Muscle of leg (tissue), 11 donors: ENCODE measurements around the gene CST2. TPM values are rescaled to one million over a fixed set of nuclear protein-coding genes. Genes with fewer than 3 reads are reported as not detected.

Source experiments
- DNase-seq: peaks from one replicate; pipeline ENCODE4 v3.0.0; 2013
- H3K27ac ChIP-seq: one replicate; pipeline ENCODE4 v1.5.1; 2013; ENCODE audit warnings: mild to moderate bottlenecking, low read length, control low read depth
- H3K27me3 ChIP-seq: one replicate; pipeline ENCODE4 v1.6.1; 2013; ENCODE audit warnings: low read length; ENCODE audit not compliant: control insufficient read depth, insufficient read depth
- H3K36me3 ChIP-seq: one replicate; pipeline ENCODE4 v1.6.1; 2013; ENCODE audit warnings: low read length; ENCODE audit not compliant: control insufficient read depth, insufficient read depth
- H3K4me1 ChIP-seq: one replicate; pipeline ENCODE4 v1.6.1; 2013; ENCODE audit warnings: low read length; ENCODE audit not compliant: control insufficient read depth, insufficient read depth
- H3K4me3 ChIP-seq: one replicate; pipeline ENCODE4 v1.5.1; 2013; ENCODE audit warnings: low read length, control low read depth
- H3K9me3 ChIP-seq: replicated peaks from 2 replicates; pipeline ENCODE4 v1.6.1; 2013; ENCODE audit warnings: low read depth, low read length; ENCODE audit not compliant: control insufficient read depth
- WGBS: methylation state at CpG from one replicate; pipeline ENCODE4 v1.1.5; 2013; ENCODE audit warnings: missing lambda C conversion rate; ENCODE audit not compliant: insufficient coverage; 5-methylcytosine and 5-hydroxymethylcytosine counted together
- polyA plus RNA-seq, 8 donors: library from polyadenylated mRNA; unstranded; fragments of 120-200 nt; gene quantifications; one replicate each; pipeline versions ENCODE4 v1.2.1 to v1.2.3, GENCODE V29; 2013; ENCODE audit warnings: inconsistent platforms in 1 of 8, low replicate concordance in 1 of 8; ENCODE audit not compliant: insufficient read length in 8 of 8, insufficient read depth in 1 of 8
- total RNA-seq: library from RNA; stranded (reverse); fragments of 120-200 nt; gene quantifications from one replicate; pipeline ENCODE4 v1.2.4, GENCODE V29; 2013

CST2 gene
- total and polyA plus RNA-seq, 9 donors, result not detected

GRCh38 chr20:23776067-23776771 is 50.3 kb downstream of the CST2 start:
- WGBS, result 57% methylated on average over 3 of the region's 14 CpGs
- Histone ChIP-seq H3K27me3 (no peaks in the 10 kb centered on the region), H3K4me1 (no peaks in the 10 kb centered on the region)

GRCh38 chr20:23774081-23774480 is 52.4 kb downstream of the CST2 start:
- Histone ChIP-seq H3K36me3 (no peaks in the 10 kb centered on the region), H3K4me3 (no peak overlapping the region), H3K27ac (no peak overlapping the region), H3K9me3 (no peaks in the 10 kb centered on the region), H3K27me3 (no peaks in the 10 kb centered on the region), H3K4me1 (no peaks in the 10 kb centered on the region)
- WGBS, result 93% methylated on average over 5 of the region's 7 CpGs
- DNase-seq, result no peak

More at GRCh38 chr20:23776067-23776771, 50.3 kb downstream of the CST2 start:
- Histone ChIP-seq H3K27ac (no peak overlapping the region), H3K9me3 (no peaks in the 10 kb centered on the region), H3K4me3 (no peak overlapping the region), H3K36me3 (no peaks in the 10 kb centered on the region)
- no peak for DNase-seq

Other genes with a start within 250 kb of the CST2 start
- gene CST9, start 220.8 kb downstream of the CST2 start, total RNA-seq, result not detected
- not detected for gene CST9, start 220.8 kb downstream of the CST2 start, polyA plus RNA-seq
- 70.0 TPM for gene CST3, start 188.8 kb downstream of the CST2 start, total RNA-seq
- gene CST3, start 188.8 kb downstream of the CST2 start, polyA plus RNA-seq, result 100 to 1,000 TPM in 7 of 8 donors, 10 to 100 TPM in 1; 84.7 to 145 (median 115) TPM
- gene CST4, start 137.7 kb downstream of the CST2 start, total RNA-seq, result not detected
- gene CST4, start 137.7 kb downstream of the CST2 start, polyA plus RNA-seq, result not detected
- gene CST1, start 75.8 kb downstream of the CST2 start, total RNA-seq, result not detected
- not detected for gene CST1, start 75.8 kb downstream of the CST2 start, polyA plus RNA-seq
- not detected for gene CST5, start 53.0 kb upstream of the CST2 start, total RNA-seq
- not detected for gene CST5, start 53.0 kb upstream of the CST2 start, polyA plus RNA-seq
- not detected for gene GGTLC1, start 162.1 kb upstream of the CST2 start, total RNA-seq
- under 1 TPM in 1 of 8 donors, not detected in 7; 0.17 TPM for gene GGTLC1, start 162.1 kb upstream of the CST2 start, polyA plus RNA-seq